ENCODE results near the gene NECTIN1.

Gene NECTIN1

GRCh38 chr11:119729951-119730613 is 1.1 kb upstream of the NECTIN1 start:
- DNase-seq, result peak in 1 of 2 experiments; percentile 12

GRCh38 chr11:119729581-119729927 is 554 bp upstream of the NECTIN1 start:
- DNase-seq, result no peak

GRCh38 chr11:119728211-119728626 is 781 bp downstream of the NECTIN1 start:
- DNase-seq, result no peak

GRCh38 chr11:119727523-119728151 is 1.4 kb downstream of the NECTIN1 start:
- DNase-seq, result peak; percentile 14 to 35

- no peak for DNase-seq
These were observed 2.1 kb downstream of the NECTIN1 start for GRCh38 chr11:119726585-119727522.

- no peak for DNase-seq
These were observed 2.8 kb downstream of the NECTIN1 start for GRCh38 chr11:119726150-119726553.

- DNase-seq, result no peak
These were observed 4.0 kb downstream of the NECTIN1 start for GRCh38 chr11:119724956-119725355.

- no peak for DNase-seq
These were observed 5.1 kb downstream of the NECTIN1 start for GRCh38 chr11:119723952-119724325.

- no peak for DNase-seq
These were observed 5.6 kb downstream of the NECTIN1 start for GRCh38 chr11:119723243-119723951.

- DNase-seq, result peak; percentile 69 to 90
These were observed 6.7 kb downstream of the NECTIN1 start for GRCh38 chr11:119722281-119722794.

- peak; percentile 11 to 38 for DNase-seq
These were observed 7.6 kb downstream of the NECTIN1 start for GRCh38 chr11:119721129-119722120.

GRCh38 chr11:119720311-119720913 is 8.6 kb downstream of the NECTIN1 start:
- no peak for DNase-seq

GRCh38 chr11:119717839-119718534 is 11.0 kb downstream of the NECTIN1 start:
- DNase-seq, result peak in 1 of 2 experiments; percentile 14

- DNase-seq, result no peak
These were observed 12.2 kb downstream of the NECTIN1 start for GRCh38 chr11:119716582-119717498.

- DNase-seq, result no peak
These were observed 14.4 kb downstream of the NECTIN1 start for GRCh38 chr11:119714590-119714989.

- no peak for DNase-seq
These were observed 14.8 kb downstream of the NECTIN1 start for GRCh38 chr11:119714189-119714588.

- DNase-seq, result no peak
These were observed 15.5 kb downstream of the NECTIN1 start for GRCh38 chr11:119713359-119714040.
